Adrenal gland (tissue), 12 donors: ENCODE data around the gene FAM83C. TPM values are rescaled to one million over a fixed set of nuclear protein-coding genes. Genes with fewer than 3 reads are reported as not detected.

ENCODE experiments used
- DNase-seq, 7 donors: peaks; one replicate each; pipeline ENCODE4 v3.0.0-alpha.2; 2019 to 2020
- H3K27ac ChIP-seq, 5 donors: fragments of 200-600 bp; sonication (generic) in 4 of 5; 1 replicate in 3 of 5; 2 replicates in 2 of 5; pipeline versions ENCODE4 v1.5.1 to v1.8.0; 2016 to 2020; ENCODE audit warnings: mild to moderate bottlenecking in 1 of 5
- H3K27me3 ChIP-seq: fragments of 200-600 bp; 2 replicates; pipeline ENCODE4 v1.8.0; 2021
- H3K36me3 ChIP-seq, 2 donors: fragments of 200-600 bp; replicated peaks in 1 of 2; 1 replicate in 1 of 2; 2 replicates in 1 of 2; pipeline versions ENCODE4 v1.5.1 to v1.8.0; 2018 to 2022
- H3K4me1 ChIP-seq, 2 donors: fragments of 200-600 bp; replicated peaks in 1 of 2; 1 replicate in 1 of 2; 2 replicates in 1 of 2; pipeline versions ENCODE4 v1.5.1 to v1.8.0; 2018 to 2021
- H3K4me3 ChIP-seq, 4 donors: fragments of 200-600 bp; sonication (generic) in 3 of 4; one replicate each; pipeline ENCODE4 v1.5.1; 2016 to 2018
- H3K9me3 ChIP-seq, 3 donors: fragments of 200-600 bp; sonication (generic) in 1 of 3; replicated peaks in 1 of 3; 1 replicate in 2 of 3; 2 replicates in 1 of 3; pipeline versions ENCODE4 v1.5.1 to v1.8.0; 2016 to 2021
- CTCF ChIP-seq, 6 experiments: fragments of 450-650 bp in 4 of 6; fragments of 200-600 bp in 2 of 6; sonication (generic) in 1 of 6; IDR thresholded peaks; 1 replicate in 5 of 6; 2 replicates in 1 of 6; pipeline versions ENCODE4 v1.5.1 to v1.8.0; 2016 to 2021; ENCODE audit warnings: antibody characterized with exemption in 6 of 6, mild to moderate bottlenecking in 2 of 6, moderate library complexity in 1 of 6
- POLR2A ChIP-seq, 2 donors: fragments of 450-650 bp; IDR thresholded peaks; one replicate each; pipeline ENCODE4 v1.6.1; 2017; ENCODE audit warnings: antibody characterized with exemption in 2 of 2, mild to moderate bottlenecking in 2 of 2, moderate library complexity in 1 of 2
- WGBS, 4 donors: extraction: QIAGEN DNeasy Blood & Tissue Kit in 2 of 4; methylation state at CpG; one replicate each; pipeline versions ENCODE4 v1.1.5 to v1.1.7; 2013 to 2017; 5-methylcytosine and 5-hydroxymethylcytosine counted together
- intact Hi-C, 2 donors: fragments of 100-400 bp; cut with DNase I; formaldehyde crosslinking; loops; one replicate each; pipeline versions ENCODE4 v1.14.1 to v1.15.0; 2022 to 2023
- polyA plus RNA-seq, 3 donors: library from polyadenylated mRNA; stranded (reverse); fragments of 200-250 nt in 2 of 3; fragments of 350-450 nt in 1 of 3; fragmentation: Illumina TruSeq in 1 of 3; extraction: RNeasy Lipid Tissue Mini Kit (QIAGEN cat#74804) in 1 of 3; gene quantifications; one replicate each; pipeline ENCODE4 v1.2.3, GENCODE V29; 2013 to 2014
- total RNA-seq, 9 donors: library from RNA; depleted of rRNA in 4 of 9; stranded (reverse); fragments of >200 nt in 4 of 9; fragments of 120-200 nt in 1 of 9; fragmentation: NEBNext Ultra II Directional in 1 of 9; extraction: Animal tissue kit (Norgen Biotek cat#: 25700) in 1 of 9; gene quantifications; one replicate each; pipeline versions ENCODE4 v1.1.0 to v1.2.4, GENCODE V29; 2013 to 2023
- donor health status: healthy with polysubstance abuse.
- donor health status: Bipolar disorder and iron deficiency.
- donor health status: DM: yes; HTN: yes; CAD: no.
- donor health status: DM: no; HTN: no; CAD: no.
- donor health status: DM: no; HTN: no; CAD: no.
- donor health status: DM: yes; HTN: yes; CAD: no.

Gene FAM83C
- total and polyA plus RNA-seq, 12 donors: 0.03 to 0.11 TPM; not detected in 10

- no peak overlapping the region for H3K4me3 ChIP-seq
- H3K4me1 ChIP-seq: peaks cover 11 to 23% of the 10 kb centered on the region in 2 donors
- H3K36me3 ChIP-seq: no peaks in the 10 kb centered on the region
- WGBS, 4 donors: 50 to 87% (median 87%) methylated on average over 2 to 17 of the region's 17 CpGs
- no peaks in the 10 kb centered on the region for H3K27me3 ChIP-seq
- DNase-seq: no peak
- no peaks in the 10 kb centered on the region for H3K9me3 ChIP-seq
- TF ChIP-seq CTCF (IDR thresholded peaks at IDR 0.05) (no peak), POLR2A (IDR thresholded peaks at IDR 0.05) (no peak)
- intact Hi-C loops: no loop called here
- H3K27ac ChIP-seq: no peak overlapping the region
Observed at GRCh38 chr20:35286899-35287508, 5.2 kb downstream of the FAM83C start.

GRCh38 chr20:35286077-35286898 is 5.9 kb downstream of the FAM83C start:
- Histone ChIP-seq H3K36me3 (no peaks in the 10 kb centered on the region), H3K4me3 (no peak overlapping the region), H3K27me3 (no peaks in the 10 kb centered on the region), H3K27ac (no peak overlapping the region), H3K9me3 (no peaks in the 10 kb centered on the region), H3K4me1 (peaks cover 11 to 23% of the 10 kb centered on the region in 2 donors)
- DNase-seq: no peak
- WGBS, 4 donors: 90 to 100% (median 91%) methylated on average over 1 to 12 of the region's 12 CpGs
- intact Hi-C loops: no loop called here
- TF ChIP-seq CTCF (IDR thresholded peaks at IDR 0.05) (no peak), POLR2A (IDR thresholded peaks at IDR 0.05) (no peak)

- Histone ChIP-seq H3K36me3 (peaks cover 0 to under 1% of the 10 kb centered on the region in 2 donors), H3K4me1 (peaks cover 11 to 25% of the 10 kb centered on the region in 2 donors), H3K27ac (no peak overlapping the region), H3K4me3 (no peak overlapping the region), H3K27me3 (no peaks in the 10 kb centered on the region), H3K9me3 (no peaks in the 10 kb centered on the region)
- TF ChIP-seq POLR2A (IDR thresholded peaks at IDR 0.05): no peak
- no peak for TF ChIP-seq CTCF (IDR thresholded peaks at IDR 0.05)
- WGBS, 4 donors: 79 to 87% (median 85%) methylated on average over 5 of the region's 5 CpGs
- intact Hi-C loops: no loop called here
- DNase-seq: no peak
Observed at GRCh38 chr20:35285806-35286076, 6.5 kb downstream of the FAM83C start.

GRCh38 chr20:35284992-35285805 is 7.0 kb downstream of the FAM83C start:
- peaks cover 0 to 6% of the 10 kb centered on the region in 2 donors for H3K36me3 ChIP-seq
- peaks cover 11 to 30% of the 10 kb centered on the region in 2 donors for H3K4me1 ChIP-seq
- no peak for TF ChIP-seq POLR2A (IDR thresholded peaks at IDR 0.05)
- no peak for TF ChIP-seq CTCF (IDR thresholded peaks at IDR 0.05)
- 46 to 52% (median 47%) methylated on average over 16 to 19 of the region's 19 CpGs for WGBS, 4 donors
- intact Hi-C loops: no loop called here
- H3K27ac ChIP-seq: peak overlapping the region in 4 of 5 donors; percentile 19 to 90 (median 74)
- no peaks in the 10 kb centered on the region for H3K27me3 ChIP-seq
- H3K4me3 ChIP-seq: peak overlapping the region; percentile 17 to 98 (median 75)
- DNase-seq: no peak
- no peaks in the 10 kb centered on the region for H3K9me3 ChIP-seq
